ENCODE data around the gene FAM210B. TPM values are rescaled to one million over a fixed set of nuclear protein-coding genes. Genes with fewer than 3 reads are reported as not detected.

FAM210B gene
- total RNA-seq, 1 donor from 2014 or later, result 18.7 TPM

DNA sequence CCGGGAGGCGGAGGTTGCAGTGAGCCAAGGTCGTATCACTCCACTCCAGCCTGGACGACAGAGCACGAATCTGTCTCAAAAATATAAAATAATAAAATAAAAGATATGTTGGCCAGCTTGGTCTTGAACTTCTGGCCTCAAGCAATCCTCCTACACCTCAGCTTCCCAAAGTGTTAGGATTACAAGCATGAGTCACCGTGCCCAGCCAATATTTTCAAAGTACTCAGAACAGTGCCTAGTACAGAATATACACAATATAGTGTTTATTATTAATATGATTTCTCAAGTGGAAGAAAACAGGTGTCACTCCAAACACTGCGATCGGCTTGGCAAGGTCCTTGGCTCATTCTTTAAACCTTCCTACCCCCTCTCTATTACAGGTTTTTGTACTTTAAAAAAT is 3.1 kb downstream of the FAM210B start:
- Histone ChIP-seq H3K4me3 (ENCODE audit: low read depth, low read length) (no peak overlapping the region), H3K27me3 (ENCODE audit: control insufficient read depth, insufficient read depth, low read length) (no peaks in the 10 kb centered on the region), H3K36me3 (ENCODE audit: control insufficient read depth, insufficient read depth, low read length) (peaks cover 4% of the 10 kb centered on the region)
- TF ChIP-seq, protein P1, sequence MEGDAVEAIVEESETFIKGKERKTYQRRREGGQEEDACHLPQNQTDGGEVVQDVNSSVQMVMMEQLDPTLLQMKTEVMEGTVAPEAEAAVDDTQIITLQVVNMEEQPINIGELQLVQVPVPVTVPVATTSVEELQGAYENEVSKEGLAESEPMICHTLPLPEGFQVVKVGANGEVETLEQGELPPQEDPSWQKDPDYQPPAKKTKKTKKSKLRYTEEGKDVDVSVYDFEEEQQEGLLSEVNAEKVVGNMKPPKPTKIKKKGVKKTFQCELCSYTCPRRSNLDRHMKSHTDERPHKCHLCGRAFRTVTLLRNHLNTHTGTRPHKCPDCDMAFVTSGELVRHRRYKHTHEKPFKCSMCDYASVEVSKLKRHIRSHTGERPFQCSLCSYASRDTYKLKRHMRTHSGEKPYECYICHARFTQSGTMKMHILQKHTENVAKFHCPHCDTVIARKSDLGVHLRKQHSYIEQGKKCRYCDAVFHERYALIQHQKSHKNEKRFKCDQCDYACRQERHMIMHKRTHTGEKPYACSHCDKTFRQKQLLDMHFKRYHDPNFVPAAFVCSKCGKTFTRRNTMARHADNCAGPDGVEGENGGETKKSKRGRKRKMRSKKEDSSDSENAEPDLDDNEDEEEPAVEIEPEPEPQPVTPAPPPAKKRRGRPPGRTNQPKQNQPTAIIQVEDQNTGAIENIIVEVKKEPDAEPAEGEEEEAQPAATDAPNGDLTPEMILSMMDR (IDR thresholded peaks at IDR 0.05; ENCODE audit: insufficient read depth, low read length, severe bottlenecking), result no peak
- FAIRE-seq (no peak), DNase-seq (ENCODE audit: low read depth) (no peak)

DNA sequence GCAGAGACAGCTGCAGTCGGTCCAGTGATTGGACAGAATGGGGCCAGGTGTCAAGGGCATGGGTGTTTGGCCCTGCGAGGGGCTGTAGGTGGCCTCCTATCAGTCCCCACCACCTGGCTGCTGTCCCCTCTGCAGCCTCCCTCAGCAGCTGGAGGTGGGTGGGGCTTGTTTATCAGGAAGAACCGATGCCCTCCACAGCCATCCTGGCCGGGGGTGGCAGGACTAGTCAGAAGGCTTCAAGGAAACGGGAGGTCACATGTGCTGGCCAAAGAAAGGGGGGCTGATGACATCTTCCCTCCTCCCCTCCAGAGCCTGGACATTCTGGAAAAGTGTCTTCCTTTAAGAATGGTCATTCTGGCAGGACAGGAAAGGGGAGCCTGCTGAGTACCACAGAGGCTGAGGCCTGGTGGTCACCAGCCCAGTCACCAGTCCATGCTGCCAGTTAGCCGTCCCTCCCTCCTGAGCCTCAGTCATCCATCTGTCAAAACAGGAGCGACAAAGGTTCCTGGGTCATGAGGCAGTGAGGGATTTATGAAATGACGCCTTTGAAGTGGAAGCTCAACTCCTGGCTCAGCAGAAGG is 4.1 kb downstream of the FAM210B start:
- no peak for FAIRE-seq
- H3K4me3 ChIP-seq (ENCODE audit: low read depth, low read length), result no peak overlapping the region
- TF ChIP-seq, protein P1 (IDR thresholded peaks at IDR 0.05; ENCODE audit: insufficient read depth, low read length, severe bottlenecking), result no peak
- peaks cover 4% of the 10 kb centered on the region for H3K36me3 ChIP-seq (ENCODE audit: control insufficient read depth, insufficient read depth, low read length)
- no peaks in the 10 kb centered on the region for H3K27me3 ChIP-seq (ENCODE audit: control insufficient read depth, insufficient read depth, low read length)
- no peak for DNase-seq (ENCODE audit: low read depth)

DNA sequence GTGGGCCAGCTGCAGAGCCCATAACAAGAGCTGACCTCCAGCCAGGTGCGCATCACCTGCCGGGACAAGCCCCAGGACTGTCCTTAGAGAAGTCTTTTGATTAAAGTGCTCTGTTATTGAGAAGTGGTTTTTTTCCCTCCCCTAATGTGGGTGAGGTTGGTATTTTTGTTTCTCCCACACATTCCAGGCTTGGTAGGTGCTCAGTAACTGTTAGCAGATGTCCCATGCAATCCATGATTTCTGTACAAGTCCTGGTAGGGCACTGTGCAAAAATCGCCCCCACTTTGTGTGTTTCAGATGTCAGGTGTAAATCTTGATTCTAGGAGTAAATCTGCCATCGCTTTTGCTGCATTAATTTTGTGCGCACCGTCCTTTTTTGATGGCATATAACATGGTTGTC is 4.7 kb downstream of the FAM210B start:
- Histone ChIP-seq H3K36me3 (ENCODE audit: control insufficient read depth, insufficient read depth, low read length) (peaks cover 4% of the 10 kb centered on the region), H3K4me3 (ENCODE audit: low read depth, low read length) (no peak overlapping the region), H3K27me3 (ENCODE audit: control insufficient read depth, insufficient read depth, low read length) (no peaks in the 10 kb centered on the region)
- TF ChIP-seq, protein P1 (IDR thresholded peaks at IDR 0.05; ENCODE audit: insufficient read depth, low read length, severe bottlenecking), result no peak
- no peak for DNase-seq (ENCODE audit: low read depth)
- FAIRE-seq, result no peak

DNA sequence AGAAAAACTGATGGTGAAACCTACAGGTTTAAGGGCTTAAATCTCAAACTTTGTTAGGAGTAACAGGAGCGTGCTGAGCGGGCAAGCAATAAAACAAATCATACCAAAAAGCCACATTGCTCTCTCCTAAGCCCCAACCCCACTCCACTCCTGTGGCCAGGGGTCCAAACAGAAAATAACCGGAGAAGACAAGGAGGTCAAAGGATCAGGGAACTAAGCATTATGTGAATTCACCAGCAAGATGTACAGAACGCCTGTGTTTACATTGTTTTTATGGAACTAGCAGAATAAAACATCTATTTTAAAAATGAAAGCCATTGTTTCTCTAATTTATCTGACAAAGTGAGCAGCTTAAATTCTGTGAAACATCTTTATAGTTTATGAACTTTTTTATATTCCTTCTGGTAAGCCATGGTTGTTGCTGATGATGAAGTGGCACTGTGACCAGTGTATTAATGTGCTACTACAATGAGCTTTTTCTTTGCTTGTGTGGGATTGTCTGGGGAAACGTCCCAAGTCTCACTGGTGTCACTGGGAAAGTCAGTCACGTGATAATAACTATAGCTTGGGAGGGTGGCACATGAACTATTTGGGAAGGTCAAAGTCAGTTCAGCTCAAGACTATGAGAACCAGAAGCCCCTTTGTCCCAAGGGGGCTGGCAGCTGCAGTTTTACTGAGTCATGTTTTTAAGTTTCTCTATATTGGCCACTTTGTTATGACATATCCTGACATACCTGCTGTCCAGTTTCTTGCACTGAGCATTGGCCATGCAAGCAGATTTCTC is 9.8 kb downstream of the FAM210B start:
- Histone ChIP-seq H3K4me3 (ENCODE audit: low read depth, low read length) (no peak overlapping the region), H3K27me3 (ENCODE audit: control insufficient read depth, insufficient read depth, low read length) (no peaks in the 10 kb centered on the region), H3K36me3 (ENCODE audit: control insufficient read depth, insufficient read depth, low read length) (peaks cover 5% of the 10 kb centered on the region)
- DNase-seq (ENCODE audit: low read depth) (no peak), FAIRE-seq (no peak)
- TF ChIP-seq, protein P1 (IDR thresholded peaks at IDR 0.05; ENCODE audit: insufficient read depth, low read length, severe bottlenecking), result no peak

DNA sequence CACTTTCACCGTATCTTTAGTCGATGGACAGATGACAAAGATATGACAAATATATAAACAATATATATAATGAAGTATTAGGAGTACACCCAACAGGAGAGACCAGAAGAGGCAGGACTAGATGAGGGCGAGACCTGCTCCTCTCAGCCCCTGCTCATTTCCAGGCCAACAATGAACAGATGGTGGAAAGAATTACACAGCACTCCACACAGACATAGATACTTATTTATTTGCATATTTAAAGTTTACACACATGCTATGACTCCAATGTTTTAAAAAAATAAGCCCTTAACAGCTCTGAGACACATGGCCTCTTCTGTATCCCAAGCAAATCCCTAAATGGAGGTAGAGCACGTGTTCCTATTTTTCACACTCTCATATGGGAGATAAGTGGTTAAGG is 10.4 kb downstream of the FAM210B start:
- H3K4me3 ChIP-seq (ENCODE audit: low read depth, low read length), result no peak overlapping the region
- TF ChIP-seq, protein P1 (IDR thresholded peaks at IDR 0.05; ENCODE audit: insufficient read depth, low read length, severe bottlenecking), result no peak
- FAIRE-seq, result no peak
- H3K27me3 ChIP-seq (ENCODE audit: control insufficient read depth, insufficient read depth, low read length), result no peaks in the 10 kb centered on the region
- H3K36me3 ChIP-seq (ENCODE audit: control insufficient read depth, insufficient read depth, low read length), result peaks cover 5% of the 10 kb centered on the region
- DNase-seq (ENCODE audit: low read depth), result no peak

Measured in bronchial epithelial cell (primary cell).